Cerebellar cortex (tissue), 1 donor: ENCODE measurements around the gene KLHL30.
A peak's percentile ranks its signal among the peaks of the same experiment; 100 is the strongest.

Experiments used
- DNase-seq: peaks from one replicate; pipeline ENCODE4 v3.0.0-alpha.2; 2015; ENCODE audit warnings: low spot score

Gene KLHL30

GRCh38 chr2:238138331-238139195, at the start of gene KLHL30:
Gene KLHL30, plus strand, starts transcription at chr2:238138668. Its CDS starts 2,087 bp downstream, at chr2:238140755.
- DNase-seq = no peak

- no peak for DNase-seq
Observed at GRCh38 chr2:238090887-238091286, 47.6 kb upstream of the KLHL30 start.

- DNase-seq = no peak
Observed at GRCh38 chr2:238091436-238092060, 46.9 kb upstream of the KLHL30 start.

- no peak for DNase-seq
Observed at GRCh38 chr2:238092486-238093035, 45.9 kb upstream of the KLHL30 start.

- DNase-seq = no peak
Observed at GRCh38 chr2:238093181-238094140, 45.0 kb upstream of the KLHL30 start.

GRCh38 chr2:238094438-238095022, 43.9 kb upstream of the KLHL30 start:
- DNase-seq = no peak

- DNase-seq = no peak
Observed at GRCh38 chr2:238095143-238095542, 43.3 kb upstream of the KLHL30 start.

GRCh38 chr2:238096311-238097011, 42.0 kb upstream of the KLHL30 start:
- peak; percentile 98 for DNase-seq

GRCh38 chr2:238097201-238097987, 41.1 kb upstream of the KLHL30 start:
- peak; percentile 32 for DNase-seq

- peak; percentile 47 for DNase-seq
Observed at GRCh38 chr2:238097988-238098871, 40.2 kb upstream of the KLHL30 start.

- peak; percentile 29 for DNase-seq
Observed at GRCh38 chr2:238098901-238099713, 39.4 kb upstream of the KLHL30 start.

- DNase-seq = no peak
Observed at GRCh38 chr2:238099714-238100048, 38.8 kb upstream of the KLHL30 start.

- DNase-seq = no peak
Observed at GRCh38 chr2:238100049-238100820, 38.2 kb upstream of the KLHL30 start, which contains the start of gene ESPNL. Gene ESPNL, plus strand, starts transcription at chr2:238100340. Its CDS starts 80 bp downstream, at chr2:238100420.

GRCh38 chr2:238100821-238101771, 37.4 kb upstream of the KLHL30 start:
- DNase-seq = no peak

- DNase-seq = peak; percentile 47
Observed at GRCh38 chr2:238101891-238102841, 36.3 kb upstream of the KLHL30 start.
